HG03565 (cell line): Measurements from ENCODE around the gene FBLN2.

ENCODE experiments used
- ATAC-seq: cut with Tn5 transposase; IDR thresholded peaks from one replicate; pipeline ENCODE4 v1.9.1; 2021; ENCODE audit warnings: mild to moderate bottlenecking, moderate library complexity; ENCODE audit not compliant: unreplicated experiment

The FBLN2 gene

GRCh38 chr3:13596426-13597205 lies 47.7 kb downstream of the FBLN2 start:
- no peak for ATAC-seq

GRCh38 chr3:13597661-13598060 lies 48.7 kb downstream of the FBLN2 start:
- no peak for ATAC-seq

- no peak for ATAC-seq
Observed at GRCh38 chr3:13598201-13598600, 49.3 kb downstream of the FBLN2 start.

GRCh38 chr3:13598926-13599886 lies 50.3 kb downstream of the FBLN2 start:
- ATAC-seq: no peak

GRCh38 chr3:13599887-13600450 lies 51.0 kb downstream of the FBLN2 start:
- ATAC-seq: no peak

- no peak for ATAC-seq
Observed at GRCh38 chr3:13600950-13601691, 52.2 kb downstream of the FBLN2 start.

GRCh38 chr3:13601692-13602080 lies 52.8 kb downstream of the FBLN2 start:
- ATAC-seq: no peak

DNA sequence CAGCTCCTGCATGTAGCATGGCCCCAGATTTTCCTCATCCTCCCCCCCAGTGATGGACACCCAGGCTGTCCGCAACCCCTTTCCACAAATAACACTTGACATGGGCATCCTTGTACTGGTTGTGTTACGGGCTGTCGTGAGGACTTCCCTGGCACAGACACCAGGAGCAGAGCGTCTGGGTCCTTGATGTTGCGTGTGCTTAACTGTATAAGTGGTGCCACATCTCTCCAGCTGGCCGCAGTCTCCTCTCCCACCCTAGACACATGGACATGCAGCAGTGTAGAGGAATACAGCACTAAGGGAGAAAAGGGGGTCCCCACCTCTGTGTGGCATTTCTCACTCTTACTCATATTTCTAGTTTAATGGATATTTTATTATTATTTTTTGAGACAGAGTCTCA lies 56.6 kb downstream of the FBLN2 start:
- no peak for ATAC-seq

GRCh38 chr3:13607821-13608597 lies 59.1 kb downstream of the FBLN2 start:
- no peak for ATAC-seq

DNA sequence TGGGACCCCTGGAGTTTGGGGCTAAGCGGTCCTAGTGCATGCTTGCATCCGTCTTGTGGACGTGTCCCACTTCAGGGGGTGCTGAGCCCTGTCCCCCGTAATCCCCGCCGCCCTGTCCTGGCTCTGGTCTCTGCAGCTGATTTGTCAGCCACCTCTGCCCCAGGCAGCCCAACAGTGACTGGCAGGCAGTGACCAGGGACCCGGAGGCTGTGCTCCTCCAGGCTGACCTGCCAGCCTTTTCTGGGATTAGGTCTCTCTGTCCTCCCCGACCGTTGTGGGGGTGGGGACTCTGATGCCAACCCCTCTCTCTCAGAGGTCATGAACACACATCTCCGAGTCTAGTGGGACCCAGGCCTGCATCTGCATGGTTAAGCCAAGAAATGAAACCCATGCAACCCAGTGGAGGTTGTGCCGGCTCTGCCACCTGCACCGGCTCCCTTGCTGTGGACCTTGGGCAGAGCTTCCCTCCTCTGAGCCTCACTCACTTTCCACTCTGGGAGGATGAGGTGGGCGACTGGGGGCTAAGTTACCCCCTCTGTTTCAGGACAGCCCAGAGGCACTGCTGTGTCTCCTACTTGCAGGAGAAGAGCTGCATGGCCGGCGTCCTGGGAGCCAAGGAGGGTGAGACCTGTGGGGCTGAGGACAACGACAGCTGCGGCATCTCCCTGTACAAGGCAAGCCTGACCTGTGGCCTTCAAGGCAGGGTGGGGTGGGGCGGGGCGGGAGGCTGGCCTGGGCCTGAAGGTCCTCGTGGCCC lies 60.2 kb downstream of the FBLN2 start:
- ATAC-seq: no peak

DNA sequence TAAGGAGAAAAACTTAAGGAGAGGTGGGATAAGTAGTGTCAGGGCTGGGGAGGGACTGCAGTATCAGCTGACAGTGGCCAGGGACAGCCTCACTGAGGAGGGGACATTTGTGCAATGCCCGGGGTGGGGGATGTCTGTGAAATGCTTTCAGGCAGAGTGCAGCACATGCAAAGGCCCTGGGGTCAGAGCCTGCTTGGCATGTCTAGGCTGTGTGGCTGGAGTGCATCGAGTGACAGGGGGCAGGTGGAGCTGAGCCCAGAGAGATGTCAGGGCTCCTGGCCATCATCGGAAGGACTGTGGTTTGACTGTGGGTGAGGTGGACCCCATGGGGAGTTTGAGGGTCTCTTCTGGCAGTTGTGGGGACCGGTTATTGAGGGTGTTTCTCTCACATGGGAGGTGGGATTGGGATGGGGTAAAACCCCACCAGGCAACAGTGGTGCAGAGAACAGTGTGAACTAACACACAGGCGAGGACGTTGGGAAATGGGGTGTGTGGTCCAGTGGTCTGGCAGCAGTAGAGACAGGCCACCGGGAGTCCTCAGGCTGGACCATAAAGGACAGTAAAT lies 61.2 kb downstream of the FBLN2 start:
- ATAC-seq: no peak

DNA sequence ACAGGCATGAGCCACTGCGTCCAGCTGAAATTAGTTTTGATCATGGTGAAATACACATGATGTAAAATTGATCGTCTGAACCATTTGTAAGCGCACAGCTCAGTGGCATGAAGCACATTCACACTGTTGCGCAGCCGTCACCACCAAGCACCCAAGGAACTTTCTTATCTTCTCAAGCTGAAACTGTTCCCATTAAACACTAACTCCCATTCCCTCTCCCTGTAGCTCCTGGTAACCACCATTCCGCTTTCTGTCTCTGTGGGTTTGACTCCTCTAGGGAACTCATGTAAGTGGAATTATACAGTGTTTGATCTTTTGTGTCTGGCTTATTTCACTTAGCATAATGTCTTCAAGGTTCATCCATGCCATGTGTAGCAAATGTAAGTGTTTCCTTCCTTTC lies 62.3 kb downstream of the FBLN2 start:
- ATAC-seq: no peak

DNA sequence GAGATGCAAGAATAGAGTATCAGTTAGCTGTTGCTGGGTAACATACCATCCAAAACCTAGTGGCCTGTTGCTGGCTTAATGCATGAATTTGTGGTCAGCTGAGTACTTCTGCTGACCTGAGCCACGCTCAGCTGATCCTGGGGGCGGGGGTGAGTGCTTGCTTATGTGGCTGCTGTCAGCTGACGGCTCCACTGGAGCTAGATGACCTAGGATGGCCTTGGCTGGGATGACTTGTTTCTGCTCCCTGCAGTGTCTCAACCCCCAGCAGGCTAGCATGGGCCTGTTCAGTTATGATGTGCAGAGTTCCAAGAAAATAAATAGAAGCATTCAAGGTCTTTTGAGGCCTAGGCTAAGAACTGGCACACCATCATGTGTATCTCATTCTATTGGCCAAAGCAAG lies 63.9 kb downstream of the FBLN2 start:
- ATAC-seq: no peak

DNA sequence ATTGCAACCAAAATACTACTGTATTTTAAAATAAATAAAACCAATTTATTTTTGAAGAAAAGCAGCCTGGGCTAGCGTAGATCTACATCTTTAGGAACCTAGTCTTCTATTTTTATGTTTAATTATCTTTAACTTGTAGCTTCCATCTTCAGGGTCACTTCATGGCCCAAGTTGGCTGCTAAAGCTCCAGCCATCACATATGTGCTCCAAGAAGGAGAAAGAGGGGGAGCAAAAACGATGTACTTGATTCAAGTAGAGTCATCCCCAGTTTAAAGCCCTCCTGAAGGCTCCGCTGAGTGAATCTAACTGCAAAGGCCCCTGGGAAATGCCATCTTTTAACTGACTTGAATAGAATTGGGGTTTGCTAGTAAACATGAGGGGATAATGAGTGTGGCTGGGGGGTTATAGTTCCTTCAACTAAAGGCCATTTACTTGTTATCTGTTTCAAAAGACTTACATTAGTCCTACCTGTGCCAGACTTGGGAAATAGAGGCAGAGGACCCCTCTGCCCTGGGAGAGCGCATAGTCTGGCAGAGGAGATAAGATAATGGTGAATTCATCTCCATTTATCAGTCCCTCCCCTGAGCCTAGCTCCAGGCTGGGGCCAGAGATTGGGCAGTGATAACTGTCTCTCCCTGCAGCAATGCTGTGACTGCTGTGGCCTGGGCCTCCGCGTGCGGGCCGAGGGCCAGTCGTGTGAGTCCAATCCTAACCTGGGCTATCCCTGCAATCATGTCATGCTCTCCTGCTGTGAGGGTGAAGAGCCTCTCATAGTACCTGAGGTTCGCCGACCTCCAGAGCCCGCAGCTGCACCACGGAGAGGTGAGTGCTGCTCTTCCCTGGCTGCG lies 64.6 kb downstream of the FBLN2 start:
- ATAC-seq: no peak

DNA sequence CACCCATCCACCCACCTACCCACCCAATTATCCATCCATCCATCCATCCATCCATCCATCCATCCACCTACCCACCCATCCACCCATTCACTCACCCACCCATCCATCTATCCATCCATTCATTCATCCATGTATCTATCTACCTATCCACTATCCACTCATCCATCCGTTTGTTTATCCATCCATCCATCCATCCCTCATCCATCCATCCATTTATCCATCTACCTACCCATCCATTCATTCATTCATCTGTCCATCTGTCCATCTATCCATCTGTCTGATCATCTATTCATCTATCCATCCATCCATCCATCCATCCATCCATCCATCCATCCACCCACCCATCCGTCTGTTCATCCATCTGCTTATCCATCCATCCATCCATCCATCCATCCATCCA lies 65.7 kb downstream of the FBLN2 start:
- no peak for ATAC-seq

- ATAC-seq: no peak
Observed at GRCh38 chr3:13615019-13615528, 66.1 kb downstream of the FBLN2 start.

DNA sequence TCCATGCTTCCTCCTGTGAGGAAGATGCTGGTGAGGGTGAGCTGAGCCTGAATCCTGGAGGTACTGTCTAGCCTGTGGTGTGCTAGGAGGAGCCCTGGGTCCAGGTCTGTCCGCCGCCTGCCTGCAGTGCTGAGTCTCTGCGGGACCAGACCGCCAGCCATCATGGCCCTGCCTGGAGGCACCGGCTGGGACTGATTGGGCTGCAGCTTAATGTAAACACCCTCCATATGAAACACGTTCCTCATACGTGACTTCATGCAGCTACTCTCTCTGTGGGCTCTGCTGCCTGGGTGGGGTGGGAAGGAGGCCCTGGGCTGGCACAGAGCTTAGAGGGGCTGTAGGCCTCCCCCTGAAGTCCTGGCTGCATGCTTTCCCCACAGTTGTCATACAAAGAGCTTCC lies 67.4 kb downstream of the FBLN2 start:
- ATAC-seq: no peak

DNA sequence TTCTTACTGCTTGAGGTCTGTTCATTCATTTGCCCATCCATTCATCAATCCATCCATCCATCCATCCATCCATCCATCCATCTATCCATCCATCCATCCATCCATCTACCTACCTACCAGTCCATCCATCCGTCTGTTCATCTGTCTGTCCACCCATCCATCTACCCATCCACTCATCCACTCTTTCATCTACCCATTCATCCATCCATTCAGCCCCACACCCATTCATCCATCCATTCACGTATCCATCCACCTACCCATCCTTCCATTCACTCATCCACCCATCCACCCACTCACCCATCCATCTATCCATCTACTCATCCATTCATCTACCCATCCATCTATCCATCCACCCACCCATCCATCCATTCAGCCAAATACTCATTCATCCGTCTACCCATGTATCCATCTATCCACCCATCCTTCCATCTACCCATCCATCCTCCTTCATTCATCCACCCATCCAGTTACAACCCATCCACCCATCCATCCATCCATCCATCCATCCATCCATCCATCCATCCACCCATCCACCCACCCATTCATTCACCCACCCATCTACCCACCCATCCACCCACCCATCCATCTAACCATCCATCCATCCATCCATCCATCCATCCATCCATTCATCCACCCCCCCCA lies 68.3 kb downstream of the FBLN2 start:
- no peak for ATAC-seq
